Stimulated activated CD4-positive, alpha-beta T cell treated with anti-CD3 and anti-CD28 coated beads, Interleukin-12 subunit alpha, Interleukin-12 subunit beta, amount 100 ng/mL, for 24 hours (primary cell): Measurements from ENCODE around the gene PRKAG2.

ENCODE experiments used
- DNase-seq, 2 experiments: peaks; one replicate each; pipeline ENCODE4 v3.0.0-alpha.2; 2020; ENCODE audit warnings: low read depth in 2 of 2

PRKAG2 gene

GRCh38 chr7:151678227-151678604 is 198.7 kb downstream of the PRKAG2 start:
- no peak for DNase-seq

- no peak for DNase-seq
Observed at GRCh38 chr7:151677581-151678226, 199.2 kb downstream of the PRKAG2 start.

DNA sequence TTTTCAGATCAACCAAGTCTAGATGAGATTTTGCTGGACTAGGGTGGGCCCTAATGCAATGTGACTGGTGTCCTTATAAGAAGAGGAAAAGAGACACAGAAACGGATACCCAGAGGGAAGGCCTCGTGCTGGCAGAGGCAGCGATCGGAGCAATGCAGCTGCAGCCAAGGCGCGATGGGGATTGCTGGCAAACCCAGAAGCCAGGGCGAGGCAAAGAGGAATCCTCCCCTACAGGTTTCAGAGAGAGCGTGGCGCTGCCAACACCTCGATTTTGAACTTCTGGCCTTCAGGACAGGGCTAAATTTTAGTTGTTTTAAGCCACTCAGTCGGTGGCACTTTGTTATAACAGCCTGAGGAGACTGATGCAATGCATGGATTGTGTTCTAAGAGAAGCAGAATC is 200.2 kb downstream of the PRKAG2 start:
- no peak for DNase-seq

GRCh38 chr7:151675196-151675920 is 201.6 kb downstream of the PRKAG2 start:
- no peak for DNase-seq

DNA sequence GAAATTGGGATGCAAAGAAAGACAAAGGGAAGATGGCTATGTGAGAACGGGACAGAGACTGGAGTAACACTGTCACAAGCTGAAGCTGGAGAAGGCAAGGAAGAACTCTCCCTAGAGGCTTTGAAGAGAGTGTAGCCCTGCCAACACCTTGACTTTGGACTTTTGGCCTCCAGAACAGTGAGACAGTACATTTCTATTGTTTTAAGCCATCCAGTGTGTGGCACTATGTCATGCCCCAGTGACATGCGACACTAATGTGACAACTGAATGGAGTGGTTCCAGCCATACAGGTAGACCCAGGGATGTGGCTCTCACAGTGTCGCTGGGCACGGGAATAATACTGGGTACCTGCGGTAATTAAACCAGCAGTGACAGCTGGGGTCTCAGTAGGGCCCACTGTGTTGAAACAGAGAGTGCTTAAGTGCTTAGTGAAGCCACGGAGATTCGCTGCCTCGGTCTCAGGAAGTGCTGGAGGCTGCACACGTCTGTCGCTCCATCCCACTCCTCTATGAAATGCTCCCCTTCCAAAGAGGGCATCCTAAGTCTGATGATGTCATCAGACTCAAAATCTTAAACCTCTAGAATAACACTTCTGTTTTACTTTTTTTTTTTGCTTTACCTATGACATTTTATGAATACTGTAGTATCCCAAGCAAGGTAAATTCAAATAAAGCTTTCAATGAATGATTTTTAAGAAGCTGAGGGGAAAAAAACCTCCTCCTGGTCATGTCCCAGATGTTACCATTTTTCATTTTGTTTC is 202.6 kb downstream of the PRKAG2 start:
- no peak for DNase-seq

- DNase-seq, result no peak
Observed at GRCh38 chr7:151673216-151673615, 203.7 kb downstream of the PRKAG2 start.

DNA sequence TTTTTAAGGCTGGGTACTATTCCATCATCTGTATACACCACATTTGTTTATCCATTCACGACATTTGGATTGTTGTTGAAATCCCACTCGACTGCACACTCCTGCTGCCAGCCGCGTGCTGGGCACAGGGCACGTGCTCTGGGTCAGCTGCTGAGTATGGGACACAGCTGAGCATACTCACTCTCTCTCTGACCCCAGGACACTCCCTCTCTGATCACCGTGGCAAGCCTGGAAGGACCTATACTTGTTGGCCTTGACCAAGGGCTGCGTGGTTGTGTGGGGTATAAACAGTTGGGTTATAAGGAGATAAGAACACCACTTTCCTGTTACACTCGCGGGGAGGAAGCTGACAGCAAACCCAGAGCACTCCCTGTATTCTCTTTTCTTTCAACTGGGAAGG is 204.2 kb downstream of the PRKAG2 start:
- DNase-seq, result no peak

DNA sequence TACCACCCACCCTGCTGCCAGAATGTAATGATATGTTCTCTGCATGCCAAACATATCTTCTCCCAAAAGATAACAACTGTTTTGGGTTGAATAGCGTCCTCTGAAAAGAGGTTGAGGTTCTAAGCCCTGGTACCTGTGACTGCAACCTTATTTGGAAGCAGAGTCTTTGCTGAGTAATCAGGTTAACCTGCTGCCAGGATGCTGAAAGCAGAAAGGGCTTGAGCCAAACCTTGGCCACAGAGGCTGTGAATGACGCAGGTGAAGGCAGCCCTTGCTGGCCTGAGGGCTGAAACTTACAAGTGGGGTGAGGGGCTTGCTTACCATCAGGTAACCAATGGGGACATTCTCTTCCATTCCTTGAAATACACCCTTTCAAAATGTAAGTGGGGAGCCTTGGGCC is 205.4 kb downstream of the PRKAG2 start:
- DNase-seq, result no peak

GRCh38 chr7:151669762-151670161 is 207.2 kb downstream of the PRKAG2 start:
- DNase-seq, result no peak

DNA sequence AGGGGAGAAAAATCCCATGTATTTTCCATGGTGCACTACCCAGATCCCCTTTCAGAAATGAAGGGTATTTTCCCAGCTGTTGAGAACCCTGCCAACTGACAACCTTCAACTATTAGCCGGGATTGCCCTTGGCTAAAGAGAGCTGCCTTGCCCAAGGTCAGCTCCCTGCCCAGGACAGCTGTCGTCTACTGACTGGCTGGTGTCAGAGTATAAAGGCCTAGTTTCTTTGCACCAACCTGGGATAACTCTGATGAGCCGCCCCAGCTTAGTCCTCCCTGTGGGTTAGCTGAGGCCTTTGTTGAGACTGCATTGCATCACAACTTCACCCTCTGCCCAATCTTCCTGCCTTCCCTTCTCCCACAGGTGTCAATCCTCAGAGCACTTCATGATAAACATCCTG is 210.0 kb downstream of the PRKAG2 start:
- no peak for DNase-seq

DNA sequence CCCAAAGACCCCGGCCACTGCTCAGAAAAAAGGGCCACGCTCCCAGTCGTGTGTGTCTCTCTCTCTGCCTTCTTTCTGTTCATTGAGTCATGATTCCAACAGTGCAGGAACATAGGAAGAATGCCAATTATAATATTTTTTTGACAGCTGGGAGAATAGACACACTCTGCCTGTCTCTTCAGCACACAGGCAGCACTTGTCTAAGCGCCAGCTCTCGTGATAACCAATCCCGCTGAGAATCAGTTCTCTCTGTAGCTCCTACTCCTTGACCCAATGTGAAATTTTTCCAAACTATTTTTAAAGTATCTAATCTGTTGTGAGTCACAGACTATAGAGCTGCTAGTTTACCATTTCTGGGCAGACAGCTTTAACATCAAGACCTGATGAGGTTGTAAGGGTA is 211.5 kb downstream of the PRKAG2 start:
- DNase-seq, result no peak

DNA sequence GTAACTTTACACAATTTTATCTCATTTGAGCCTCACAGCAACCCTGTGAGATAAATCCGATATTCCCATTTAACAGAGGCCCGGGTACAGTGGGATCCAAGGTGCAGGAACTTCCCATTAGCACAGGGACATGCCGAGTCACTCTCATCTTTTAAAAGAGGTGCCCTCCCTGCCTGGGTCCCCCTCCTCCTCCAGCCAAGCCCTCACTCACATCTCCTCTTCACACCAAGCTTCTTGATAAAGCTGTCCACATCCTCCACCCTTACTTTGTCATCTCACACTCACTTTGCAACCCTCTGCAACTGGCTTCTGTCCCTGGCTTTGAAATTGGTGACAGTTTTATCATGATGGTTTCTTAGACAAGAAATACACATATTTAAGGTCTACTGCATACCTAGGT is 212.6 kb downstream of the PRKAG2 start:
- DNase-seq, result no peak

- no peak for DNase-seq
Observed at GRCh38 chr7:151663382-151664100, 213.4 kb downstream of the PRKAG2 start.

- DNase-seq, result no peak
Observed at GRCh38 chr7:151662251-151662826, 214.6 kb downstream of the PRKAG2 start.

- DNase-seq, result no peak
Observed at GRCh38 chr7:151661587-151661986, 215.3 kb downstream of the PRKAG2 start.

DNA sequence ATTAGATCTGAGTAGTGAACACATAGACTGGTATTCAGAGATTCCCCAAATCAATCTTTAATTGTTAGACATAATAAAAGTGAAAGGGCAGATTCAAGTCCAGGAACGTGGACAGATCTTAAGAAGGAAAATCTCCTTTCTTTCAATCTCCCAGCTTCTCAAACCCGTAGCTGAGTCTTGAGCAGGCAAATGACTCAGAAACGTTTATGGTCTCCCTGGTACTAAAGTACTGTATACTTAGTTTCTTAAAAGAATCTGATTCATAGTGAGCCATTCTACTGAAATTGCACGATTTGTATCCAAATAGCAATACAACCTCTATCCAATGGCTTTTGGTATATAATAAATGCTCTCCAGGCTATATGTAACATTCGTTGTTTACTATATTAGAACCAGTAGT is 216.8 kb downstream of the PRKAG2 start:
- no peak for DNase-seq

DNA sequence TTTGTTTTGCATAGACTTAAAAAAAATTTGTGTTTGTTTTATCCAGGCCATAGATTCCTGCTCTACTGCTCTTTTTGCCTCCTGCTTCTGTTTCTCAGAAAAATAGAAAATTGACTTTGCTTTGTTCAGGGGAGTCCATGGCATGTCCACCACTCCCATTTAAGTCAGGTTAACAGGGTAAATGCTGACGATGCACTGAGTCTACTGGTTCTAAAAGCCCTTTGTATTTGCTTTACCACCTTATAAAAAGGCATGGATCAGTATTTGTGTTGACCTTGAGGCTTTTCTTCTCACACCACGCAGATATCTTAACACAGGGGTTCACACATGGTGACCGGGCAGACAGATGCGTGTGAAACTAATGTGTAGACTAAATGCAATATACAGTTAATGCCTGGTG is 217.7 kb downstream of the PRKAG2 start:
- no peak for DNase-seq

GRCh38 chr7:151658778-151659177 is 218.1 kb downstream of the PRKAG2 start:
- DNase-seq, result no peak

GRCh38 chr7:151657173-151657572 is 219.7 kb downstream of the PRKAG2 start:
- DNase-seq, result no peak

DNA sequence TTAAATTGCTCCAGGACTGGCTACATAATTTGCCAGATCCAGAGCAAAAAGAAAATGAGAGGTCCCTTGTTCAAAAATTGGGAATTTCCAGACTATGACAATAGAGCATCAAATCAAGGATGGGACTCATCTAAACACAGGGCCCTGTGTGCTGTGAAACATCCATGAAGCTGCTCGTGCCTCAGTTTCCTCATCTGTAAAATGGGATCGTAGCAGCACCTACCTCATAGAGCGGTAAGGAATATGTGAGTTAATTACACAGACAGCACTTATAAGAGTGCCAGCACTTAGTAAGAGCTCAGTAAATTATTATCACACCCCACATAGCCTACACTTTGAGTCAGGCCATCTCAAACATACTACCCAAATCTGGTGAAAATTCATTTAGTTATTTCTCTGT is 221.4 kb downstream of the PRKAG2 start:
- no peak for DNase-seq

DNA sequence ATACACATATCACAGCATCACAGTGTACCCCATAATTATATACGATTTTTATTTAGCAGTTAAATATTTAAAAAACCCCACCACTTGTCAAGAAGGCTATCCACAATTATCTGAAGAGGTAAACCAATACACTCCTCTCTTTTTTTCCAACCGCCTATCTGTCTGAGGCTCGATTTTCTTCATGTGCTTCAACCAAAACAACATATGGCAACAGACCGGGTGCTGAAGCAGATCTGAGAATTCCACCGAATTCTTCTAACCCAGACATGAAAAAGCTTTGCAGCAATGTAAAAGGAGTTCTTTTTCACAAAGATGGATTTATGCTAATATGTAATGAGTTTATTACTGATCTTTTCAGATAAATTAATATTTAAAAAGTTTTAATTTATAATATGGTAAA is 224.8 kb downstream of the PRKAG2 start:
- DNase-seq, result no peak

DNA sequence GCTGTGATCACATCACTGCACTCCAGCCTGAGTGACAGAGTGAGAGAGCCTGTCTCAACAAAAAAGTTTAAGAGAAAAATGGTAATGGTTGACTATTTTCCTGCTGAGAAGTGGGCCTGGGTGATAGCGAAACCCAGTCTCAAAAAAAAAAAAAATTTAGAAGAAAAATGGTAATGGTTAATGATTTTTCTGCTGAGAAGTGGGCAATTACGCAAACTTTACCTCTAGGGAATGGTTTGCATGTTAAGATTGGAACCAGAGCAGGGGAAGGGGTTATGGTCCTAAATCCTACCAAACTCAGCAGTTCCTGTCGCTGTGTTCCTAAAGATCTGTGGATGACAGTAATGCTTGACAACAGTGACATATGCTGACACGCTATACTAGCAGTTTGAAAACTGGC is 226.8 kb downstream of the PRKAG2 start:
- DNase-seq, result no peak
